DOHH2 (cell line): ENCODE data around the gene CABLES1.

Experiments used
- CTCF ChIP-seq: fragments of 200-600 bp; sonication (generic); IDR thresholded peaks from one replicate; pipeline ENCODE4 v1.5.1; 2014; ENCODE audit warnings: antibody characterized with exemption, mild to moderate bottlenecking, low read depth, low read length; ENCODE audit not compliant: poor library complexity, severe bottlenecking
- EZH2phosphoT487 ChIP-seq: fragments of 200-600 bp; sonication (generic); IDR thresholded peaks from 2 replicates; pipeline ENCODE4 v1.6.1; 2017; ENCODE audit warnings: borderline replicate concordance, mild to moderate bottlenecking, antibody characterized with exemption, low read length, moderate library complexity, mixed read lengths

- TF ChIP-seq CTCF (no peak), EZH2phosphoT487 (no peak)
These were observed 75.2 kb downstream of the CABLES1 start for GRCh38 chr18:23210526-23210925.
